ENCODE results near the gene ZYX. TPM values are rescaled to one million over a fixed set of nuclear protein-coding genes. Genes with fewer than 3 reads are reported as not detected.
"Not testable (repeated sequence)": the region's sequence is repeated elsewhere in the genome, so short reads cannot be mapped to it uniquely, and the experiment has no call there.

Gene ZYX
- total and polyA plus RNA-seq, 2 donors (not counting 1 experiment from before 2014, with no cell fraction given) = 33.5 to 85.6 TPM

- Histone ChIP-seq H3K27me3 (ENCODE audit: control insufficient read depth, insufficient read depth, low read length) (no peaks in the 10 kb centered on the region), H3K9me3 (ENCODE audit: control insufficient read depth, insufficient read depth, low read depth, low read length) (no peaks in the 10 kb centered on the region), H3K4me3 (replicated peaks in 1 of 4; ENCODE audit: control extremely low read depth in 1 of 4, insufficient read depth in 1 of 4, low read depth in 3 of 4, low read length in 4 of 4) (peak overlapping the region in 1 of 4 experiments; percentile 28), H3K4me1 (ENCODE audit: control insufficient read depth, extremely low read depth, insufficient read depth, low read length) (peaks cover 40% of the 10 kb centered on the region), H3K27ac (ENCODE audit: insufficient read depth, low read length) (peak overlapping the region; percentile 92), H3K4me2 (ENCODE audit: extremely low read depth, insufficient read depth, low read length) (peak overlapping the region; percentile 80), H3K36me3 (ENCODE audit: control insufficient read depth, insufficient read depth, low read length) (peaks cover 45% of the 10 kb centered on the region), H2AFZ (ENCODE audit: low read length) (no peak overlapping the region), H4K20me1 (ENCODE audit: control insufficient read depth, extremely low read depth, insufficient read depth, low read length) (peaks cover 5% of the 10 kb centered on the region), H3K9ac (ENCODE audit: insufficient read depth, low read length) (peak overlapping the region; percentile 38), H3K79me2 (ENCODE audit: control insufficient read depth, insufficient read depth, low read length) (peaks cover 30% of the 10 kb centered on the region)
- TF ChIP-seq EZH2 (IDR thresholded peaks at IDR 0.05; ENCODE audit: low read length, missing control alignments) = no peak
- no peak for TF ChIP-seq CTCF (conservative IDR thresholded peaks at IDR 0.05 in 1 of 2, IDR thresholded peaks at IDR 0.05 in 1 of 2; ENCODE audit: low read depth in 1 of 2, low read length in 2 of 2)
- peak; percentile 90 to 92 for DNase-seq (ENCODE audit: low read depth in 2 of 2)
Measured at GRCh38 chr7:143391462-143392404, 10.6 kb downstream of the ZYX start.

- not testable (repeated sequence) for H3K27me3 ChIP-seq (ENCODE audit: control insufficient read depth, insufficient read depth, low read length); DNase-seq (ENCODE audit: low read depth in 2 of 2); H3K9ac ChIP-seq (ENCODE audit: insufficient read depth, low read length); H4K20me1 ChIP-seq (ENCODE audit: control insufficient read depth, extremely low read depth, insufficient read depth, low read length); H3K9me3 ChIP-seq (ENCODE audit: control insufficient read depth, insufficient read depth, low read depth, low read length); H3K4me3 ChIP-seq (replicated peaks in 1 of 4; ENCODE audit: control extremely low read depth in 1 of 4, insufficient read depth in 1 of 4, low read depth in 3 of 4, low read length in 4 of 4); H3K4me2 ChIP-seq (ENCODE audit: extremely low read depth, insufficient read depth, low read length); H2AFZ ChIP-seq (ENCODE audit: low read length)
- peak overlapping the region; percentile 92 for H3K27ac ChIP-seq (ENCODE audit: insufficient read depth, low read length)
- peaks cover 24% of the 10 kb centered on the region for H3K79me2 ChIP-seq (ENCODE audit: control insufficient read depth, insufficient read depth, low read length)
- H3K36me3 ChIP-seq (ENCODE audit: control insufficient read depth, insufficient read depth, low read length) = peaks cover 43% of the 10 kb centered on the region
- peaks cover 41% of the 10 kb centered on the region for H3K4me1 ChIP-seq (ENCODE audit: control insufficient read depth, extremely low read depth, insufficient read depth, low read length)
Measured at GRCh38 chr7:143392427-143392826, 11.3 kb downstream of the ZYX start.

- H3K27me3 ChIP-seq (ENCODE audit: control insufficient read depth, insufficient read depth, low read length) = no peaks in the 10 kb centered on the region
- peaks cover 39% of the 10 kb centered on the region for H3K36me3 ChIP-seq (ENCODE audit: control insufficient read depth, insufficient read depth, low read length)
- DNase-seq (ENCODE audit: low read depth in 2 of 2) = peak in 1 of 2 donors; percentile 44
- TF ChIP-seq CTCF (conservative IDR thresholded peaks at IDR 0.05 in 1 of 2, IDR thresholded peaks at IDR 0.05 in 1 of 2; ENCODE audit: low read depth in 1 of 2, low read length in 2 of 2) = no peak
- TF ChIP-seq EZH2 (IDR thresholded peaks at IDR 0.05; ENCODE audit: low read length, missing control alignments) = no peak
- no peak overlapping the region for H3K27ac ChIP-seq (ENCODE audit: insufficient read depth, low read length)
- H3K4me1 ChIP-seq (ENCODE audit: control insufficient read depth, extremely low read depth, insufficient read depth, low read length) = peaks cover 38% of the 10 kb centered on the region
- peaks cover 19% of the 10 kb centered on the region for H3K79me2 ChIP-seq (ENCODE audit: control insufficient read depth, insufficient read depth, low read length)
- H3K9me3 ChIP-seq (ENCODE audit: control insufficient read depth, insufficient read depth, low read depth, low read length) = no peaks in the 10 kb centered on the region
- no peak overlapping the region for H2AFZ ChIP-seq (ENCODE audit: low read length)
- peaks cover 3% of the 10 kb centered on the region for H4K20me1 ChIP-seq (ENCODE audit: control insufficient read depth, extremely low read depth, insufficient read depth, low read length)
- H3K9ac ChIP-seq (ENCODE audit: insufficient read depth, low read length) = no peak overlapping the region
- no peak overlapping the region for H3K4me2 ChIP-seq (ENCODE audit: extremely low read depth, insufficient read depth, low read length)
- no peak overlapping the region for H3K4me3 ChIP-seq (replicated peaks in 1 of 4; ENCODE audit: control extremely low read depth in 1 of 4, insufficient read depth in 1 of 4, low read depth in 3 of 4, low read length in 4 of 4)
Measured at GRCh38 chr7:143392875-143393266, 11.7 kb downstream of the ZYX start.
